ENCODE measurements around the gene CEP112. TPM values are rescaled to one million over a fixed set of nuclear protein-coding genes. Genes with fewer than 3 reads are reported as not detected.

Gene CEP112
- total RNA-seq, 6 donors from 2014 or later = 14.3 to 70.2 (median 31.0) TPM

DNA sequence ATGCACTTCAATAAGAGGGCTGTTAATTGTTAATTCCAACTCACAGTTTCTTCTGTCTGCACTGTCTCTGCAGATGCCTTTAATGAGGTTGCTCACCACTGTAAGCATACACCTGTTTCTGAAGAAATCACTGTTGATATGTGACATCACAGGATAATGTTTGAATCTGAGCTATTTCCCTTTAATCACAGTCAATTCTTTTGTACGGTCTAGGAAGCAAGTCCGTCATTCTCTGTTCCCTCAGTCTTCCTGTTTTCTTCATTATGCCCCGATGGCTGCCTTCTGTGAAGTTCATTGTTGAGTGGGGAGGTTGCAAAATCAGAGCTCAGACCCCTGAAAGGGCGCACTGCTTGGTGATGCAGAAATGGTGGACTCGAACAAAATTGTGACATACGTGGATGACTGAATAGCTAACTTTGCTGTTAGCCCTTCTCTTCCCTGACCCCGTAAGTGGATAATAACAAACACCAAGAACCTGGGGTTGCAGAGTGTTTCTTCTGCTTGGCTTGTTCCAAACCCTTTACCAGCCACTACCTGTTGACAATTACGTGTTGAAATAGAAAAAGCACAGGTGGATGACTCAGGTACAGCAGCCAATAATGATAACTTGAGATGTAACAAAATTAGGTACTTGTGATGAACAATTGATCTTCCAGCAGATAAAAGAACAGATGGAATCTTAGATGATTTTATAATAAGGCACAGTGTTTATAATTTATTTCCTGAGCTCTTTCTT lies 558.6 kb downstream of the CEP112 start:
- H3K4me1 ChIP-seq = peaks cover 4 to 21% (median 13%) of the 10 kb centered on the region in 4 donors
- no peak for ATAC-seq (ENCODE audit: low FRiP score in 2 of 2)
- peak overlapping the region in 1 of 4 donors; percentile 12 for H3K27ac ChIP-seq
- 44 to 53% methylated on average over 8 of the region's 8 CpGs for WGBS, 2 donors
- no peaks in the 10 kb centered on the region for H3K27me3 ChIP-seq
- H3K36me3 ChIP-seq = no peaks in the 10 kb centered on the region
- DNase-seq = no peak
- no peak overlapping the region for H3K4me3 ChIP-seq
- no peak for TF ChIP-seq EP300 (IDR thresholded peaks at IDR 0.05)
- H3K9me3 ChIP-seq = no peaks in the 10 kb centered on the region

DNA sequence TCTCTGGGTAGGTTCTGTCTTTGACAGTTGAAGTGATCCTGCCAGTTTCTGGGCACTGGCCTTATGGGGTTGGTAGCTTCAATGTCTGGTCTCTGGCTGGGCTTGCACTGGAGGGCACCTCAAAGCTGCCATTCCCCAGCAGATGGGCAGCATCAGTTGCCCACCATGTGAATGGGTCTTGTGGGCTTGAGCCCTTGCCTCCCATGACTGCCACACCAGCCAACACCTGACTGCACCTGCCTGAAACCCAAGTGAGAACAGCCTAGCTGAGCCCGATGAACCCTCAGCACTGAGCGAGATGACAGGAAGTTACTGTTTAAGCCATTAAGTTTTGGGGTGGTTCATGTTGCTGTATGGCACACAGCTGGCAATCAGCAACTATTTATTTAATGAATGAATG lies 561.4 kb downstream of the CEP112 start:
- H3K9me3 ChIP-seq = no peaks in the 10 kb centered on the region
- peaks cover 4 to 18% (median 12%) of the 10 kb centered on the region in 4 donors for H3K4me1 ChIP-seq
- H3K27me3 ChIP-seq = no peaks in the 10 kb centered on the region
- H3K27ac ChIP-seq = no peak overlapping the region
- TF ChIP-seq, protein P1, sequence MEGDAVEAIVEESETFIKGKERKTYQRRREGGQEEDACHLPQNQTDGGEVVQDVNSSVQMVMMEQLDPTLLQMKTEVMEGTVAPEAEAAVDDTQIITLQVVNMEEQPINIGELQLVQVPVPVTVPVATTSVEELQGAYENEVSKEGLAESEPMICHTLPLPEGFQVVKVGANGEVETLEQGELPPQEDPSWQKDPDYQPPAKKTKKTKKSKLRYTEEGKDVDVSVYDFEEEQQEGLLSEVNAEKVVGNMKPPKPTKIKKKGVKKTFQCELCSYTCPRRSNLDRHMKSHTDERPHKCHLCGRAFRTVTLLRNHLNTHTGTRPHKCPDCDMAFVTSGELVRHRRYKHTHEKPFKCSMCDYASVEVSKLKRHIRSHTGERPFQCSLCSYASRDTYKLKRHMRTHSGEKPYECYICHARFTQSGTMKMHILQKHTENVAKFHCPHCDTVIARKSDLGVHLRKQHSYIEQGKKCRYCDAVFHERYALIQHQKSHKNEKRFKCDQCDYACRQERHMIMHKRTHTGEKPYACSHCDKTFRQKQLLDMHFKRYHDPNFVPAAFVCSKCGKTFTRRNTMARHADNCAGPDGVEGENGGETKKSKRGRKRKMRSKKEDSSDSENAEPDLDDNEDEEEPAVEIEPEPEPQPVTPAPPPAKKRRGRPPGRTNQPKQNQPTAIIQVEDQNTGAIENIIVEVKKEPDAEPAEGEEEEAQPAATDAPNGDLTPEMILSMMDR (IDR thresholded peaks at IDR 0.05) = no peak
- TF ChIP-seq EP300 (IDR thresholded peaks at IDR 0.05) (no peak), POLR2AphosphoS5 (IDR thresholded peaks at IDR 0.05) (no peak)
- 100% methylated on average over 2 of the region's 2 CpGs for WGBS, 2 donors
- DNase-seq (no peak), ATAC-seq (ENCODE audit: low FRiP score in 2 of 2) (no peak)
- H3K4me3 ChIP-seq = no peak overlapping the region
- H3K36me3 ChIP-seq = no peaks in the 10 kb centered on the region

DNA sequence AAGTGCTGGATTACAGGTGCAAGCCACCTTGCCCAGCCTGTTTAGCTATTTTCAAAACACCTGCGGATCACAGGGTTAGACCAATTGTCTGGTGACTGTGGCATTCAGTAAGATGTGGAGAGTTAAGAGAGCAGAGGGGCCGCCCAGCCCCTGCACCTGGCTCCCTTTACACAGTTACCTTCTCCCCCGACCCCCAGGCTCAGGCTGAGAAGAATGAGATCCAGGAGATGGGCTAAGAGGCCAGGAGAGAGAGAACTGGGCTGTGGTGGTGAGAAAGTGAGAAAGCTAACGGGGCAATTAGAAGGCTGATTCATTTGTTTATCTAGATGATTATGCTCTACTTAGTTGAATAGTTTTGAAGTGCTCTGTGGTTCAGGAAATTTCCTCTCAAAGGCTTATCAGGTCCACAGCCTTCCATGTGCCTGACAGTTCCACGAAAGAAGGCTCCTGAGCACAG lies 562.7 kb downstream of the CEP112 start:
- no peaks in the 10 kb centered on the region for H3K36me3 ChIP-seq
- peaks cover under 1 to 11% (median 4%) of the 10 kb centered on the region in 4 donors for H3K4me1 ChIP-seq
- DNase-seq (no peak), ATAC-seq (ENCODE audit: low FRiP score in 2 of 2) (no peak)
- TF ChIP-seq, protein P1 (IDR thresholded peaks at IDR 0.05) = no peak
- TF ChIP-seq POLR2A (IDR thresholded peaks at IDR 0.05) (no peak), EP300 (IDR thresholded peaks at IDR 0.05) (no peak), POLR2AphosphoS5 (IDR thresholded peaks at IDR 0.05) (no peak)
- no peak overlapping the region for H3K27ac ChIP-seq
- 79 to 90% methylated on average over 5 of the region's 5 CpGs for WGBS, 2 donors
- no peaks in the 10 kb centered on the region for H3K27me3 ChIP-seq
- no peak overlapping the region for H3K4me3 ChIP-seq
- no peaks in the 10 kb centered on the region for H3K9me3 ChIP-seq

DNA sequence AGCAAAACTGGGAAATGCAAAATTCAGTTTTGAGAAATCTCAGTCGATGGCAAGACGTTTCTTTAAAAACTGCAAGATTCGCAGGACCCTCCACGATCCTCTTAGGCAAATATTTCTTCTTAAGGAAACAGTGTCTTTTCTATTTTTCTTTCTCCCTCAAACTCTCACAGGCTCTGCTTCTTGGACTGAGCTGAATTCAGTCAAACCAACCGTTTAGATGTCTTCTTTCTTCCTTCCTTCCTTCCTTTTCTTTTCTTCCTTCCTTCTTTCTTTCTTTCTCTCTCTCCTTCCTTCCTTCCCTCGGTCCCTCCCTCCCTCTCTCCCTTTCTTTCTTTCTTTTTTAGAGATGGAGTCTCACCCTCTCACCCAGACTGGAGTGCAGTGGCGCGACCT lies 563.3 kb downstream of the CEP112 start:
- Histone ChIP-seq H3K4me1 (peaks cover 0 to 5% (median under 1%) of the 10 kb centered on the region in 4 donors), H3K9me3 (no peaks in the 10 kb centered on the region), H3K4me3 (no peak overlapping the region), H3K27ac (peak overlapping the region in 1 of 4 donors; percentile 13), H3K36me3 (no peaks in the 10 kb centered on the region), H3K27me3 (no peaks in the 10 kb centered on the region)
- 65 to 76% methylated on average over 8 of the region's 8 CpGs for WGBS, 2 donors
- DNase-seq = no peak
- ATAC-seq (ENCODE audit: low FRiP score in 2 of 2) = no peak
- TF ChIP-seq POLR2AphosphoS5 (IDR thresholded peaks at IDR 0.05) = no peak

DNA sequence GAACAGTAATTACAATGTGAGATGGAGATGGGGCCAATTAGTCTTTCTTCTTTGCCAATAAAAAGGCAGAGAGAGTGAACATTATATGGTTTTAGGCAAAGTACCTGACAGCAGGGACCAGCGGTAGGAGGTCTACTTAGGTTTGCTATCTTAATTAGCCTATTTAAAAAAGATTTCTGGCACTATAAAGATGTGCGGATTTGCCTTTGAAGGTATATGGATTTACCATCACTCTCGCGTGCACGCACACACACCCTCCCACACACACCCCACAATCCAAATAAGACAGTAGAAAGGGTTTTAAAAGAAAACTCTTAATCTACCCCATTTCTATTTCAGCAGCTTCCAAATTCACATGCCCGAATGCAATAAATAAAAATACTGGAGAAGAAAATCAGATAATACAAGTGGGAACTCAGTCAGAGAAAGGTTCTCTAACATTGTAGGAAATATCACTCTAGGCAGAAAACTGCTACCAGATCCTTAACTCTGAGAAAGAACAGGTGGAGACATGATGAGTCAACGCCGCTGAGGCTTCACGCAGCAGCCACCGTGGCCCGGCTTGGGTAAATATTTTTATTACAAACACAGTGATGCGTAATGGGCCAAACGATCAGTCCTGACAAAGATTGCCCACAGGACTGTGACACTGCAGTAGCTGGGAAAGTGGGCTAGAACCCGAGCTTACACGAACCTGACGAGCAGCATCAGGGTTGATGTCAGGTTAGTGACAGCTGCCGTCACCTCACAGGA lies 563.9 kb downstream of the CEP112 start:
- WGBS, 2 donors = 78 to 90% methylated on average over 17 of the region's 17 CpGs
- Histone ChIP-seq H3K4me1 (no peaks in the 10 kb centered on the region), H3K27ac (peak overlapping the region in 1 of 4 donors; percentile 13), H3K27me3 (no peaks in the 10 kb centered on the region), H3K4me3 (no peak overlapping the region), H3K36me3 (no peaks in the 10 kb centered on the region), H3K9me3 (no peaks in the 10 kb centered on the region)
- DNase-seq (peak in 1 of 2 donors; percentile 38), ATAC-seq (ENCODE audit: low FRiP score in 2 of 2) (peak; percentile 34 to 45)
- TF ChIP-seq, protein P1 (IDR thresholded peaks at IDR 0.05) = no peak
- TF ChIP-seq POLR2A (IDR thresholded peaks at IDR 0.05) (no peak), POLR2AphosphoS5 (IDR thresholded peaks at IDR 0.05) (no peak), EP300 (IDR thresholded peaks at IDR 0.05) (no peak)
